Measurements from ENCODE around the gene RANBP10. TPM values are rescaled to one million over a fixed set of nuclear protein-coding genes. Genes with fewer than 3 reads are reported as not detected.
A peak's percentile ranks its signal among the peaks of the same experiment; 100 is the strongest.

The RANBP10 gene
- total and polyA plus RNA-seq, 2 of the 13 experiments (the other 11 are each of a cell fraction or from before 2014, with no cell fraction given), result 9.2 to 22.7 TPM

GRCh38 chr16:67841816-67842508 is 35.6 kb upstream of the RANBP10 start, which contains the start of gene THAP11 (continued):
- TF ChIP-seq CAMTA2 (CRISPR knock-in tag; IDR thresholded peaks at IDR 0.05; ENCODE audit: borderline replicate concordance) (no peak), RXRA (CRISPR knock-in tag; IDR thresholded peaks at IDR 0.05) (peak; percentile 62), NBN (conservative IDR thresholded peaks at IDR 0.05) (no peak), ZNF510 (CRISPR knock-in tag; IDR thresholded peaks at IDR 0.05; ENCODE audit: low read depth) (no peak), ZNF749 (CRISPR knock-in tag; IDR thresholded peaks at IDR 0.05; ENCODE audit: borderline replicate concordance) (0 out of 2 replicates have a peak, but pooled peaks have one; percentile 63), ZBTB44 (CRISPR knock-in tag; IDR thresholded peaks at IDR 0.05) (0 out of 2 replicates have a peak, but pooled peaks have one; percentile 69), ZNF225 (CRISPR knock-in tag; IDR thresholded peaks at IDR 0.05) (peak; percentile 70; the same call in 1 of the 2 replicates), TEAD3 (CRISPR knock-in tag; optimal IDR thresholded peaks at IDR 0.05; ENCODE audit: borderline replicate concordance) (peak; percentile 87), ZBTB20 (CRISPR knock-in tag; IDR thresholded peaks at IDR 0.05; ENCODE audit: borderline replicate concordance, low read depth) (peak; percentile 45; the same call in 1 of the 2 replicates), ZSCAN21 (CRISPR knock-in tag; IDR thresholded peaks at IDR 0.05; ENCODE audit: borderline replicate concordance) (peak; percentile 77; the same call in 1 of the 2 replicates), ZFP36L1 (CRISPR knock-in tag; IDR thresholded peaks at IDR 0.05) (0 out of 2 replicates have a peak, but pooled peaks have one; percentile 61), TEAD2 (CRISPR knock-in tag; IDR thresholded peaks at IDR 0.05) (no peak)
- TF ChIP-seq, protein P1, sequence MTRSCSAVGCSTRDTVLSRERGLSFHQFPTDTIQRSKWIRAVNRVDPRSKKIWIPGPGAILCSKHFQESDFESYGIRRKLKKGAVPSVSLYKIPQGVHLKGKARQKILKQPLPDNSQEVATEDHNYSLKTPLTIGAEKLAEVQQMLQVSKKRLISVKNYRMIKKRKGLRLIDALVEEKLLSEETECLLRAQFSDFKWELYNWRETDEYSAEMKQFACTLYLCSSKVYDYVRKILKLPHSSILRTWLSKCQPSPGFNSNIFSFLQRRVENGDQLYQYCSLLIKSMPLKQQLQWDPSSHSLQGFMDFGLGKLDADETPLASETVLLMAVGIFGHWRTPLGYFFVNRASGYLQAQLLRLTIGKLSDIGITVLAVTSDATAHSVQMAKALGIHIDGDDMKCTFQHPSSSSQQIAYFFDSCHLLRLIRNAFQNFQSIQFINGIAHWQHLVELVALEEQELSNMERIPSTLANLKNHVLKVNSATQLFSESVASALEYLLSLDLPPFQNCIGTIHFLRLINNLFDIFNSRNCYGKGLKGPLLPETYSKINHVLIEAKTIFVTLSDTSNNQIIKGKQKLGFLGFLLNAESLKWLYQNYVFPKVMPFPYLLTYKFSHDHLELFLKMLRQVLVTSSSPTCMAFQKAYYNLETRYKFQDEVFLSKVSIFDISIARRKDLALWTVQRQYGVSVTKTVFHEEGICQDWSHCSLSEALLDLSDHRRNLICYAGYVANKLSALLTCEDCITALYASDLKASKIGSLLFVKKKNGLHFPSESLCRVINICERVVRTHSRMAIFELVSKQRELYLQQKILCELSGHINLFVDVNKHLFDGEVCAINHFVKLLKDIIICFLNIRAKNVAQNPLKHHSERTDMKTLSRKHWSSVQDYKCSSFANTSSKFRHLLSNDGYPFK (CRISPR knock-in tag; IDR thresholded peaks at IDR 0.05; ENCODE audit: borderline replicate concordance), result peak; percentile 64; the same call in 1 of the 2 replicates
- TF ChIP-seq, protein P2, sequence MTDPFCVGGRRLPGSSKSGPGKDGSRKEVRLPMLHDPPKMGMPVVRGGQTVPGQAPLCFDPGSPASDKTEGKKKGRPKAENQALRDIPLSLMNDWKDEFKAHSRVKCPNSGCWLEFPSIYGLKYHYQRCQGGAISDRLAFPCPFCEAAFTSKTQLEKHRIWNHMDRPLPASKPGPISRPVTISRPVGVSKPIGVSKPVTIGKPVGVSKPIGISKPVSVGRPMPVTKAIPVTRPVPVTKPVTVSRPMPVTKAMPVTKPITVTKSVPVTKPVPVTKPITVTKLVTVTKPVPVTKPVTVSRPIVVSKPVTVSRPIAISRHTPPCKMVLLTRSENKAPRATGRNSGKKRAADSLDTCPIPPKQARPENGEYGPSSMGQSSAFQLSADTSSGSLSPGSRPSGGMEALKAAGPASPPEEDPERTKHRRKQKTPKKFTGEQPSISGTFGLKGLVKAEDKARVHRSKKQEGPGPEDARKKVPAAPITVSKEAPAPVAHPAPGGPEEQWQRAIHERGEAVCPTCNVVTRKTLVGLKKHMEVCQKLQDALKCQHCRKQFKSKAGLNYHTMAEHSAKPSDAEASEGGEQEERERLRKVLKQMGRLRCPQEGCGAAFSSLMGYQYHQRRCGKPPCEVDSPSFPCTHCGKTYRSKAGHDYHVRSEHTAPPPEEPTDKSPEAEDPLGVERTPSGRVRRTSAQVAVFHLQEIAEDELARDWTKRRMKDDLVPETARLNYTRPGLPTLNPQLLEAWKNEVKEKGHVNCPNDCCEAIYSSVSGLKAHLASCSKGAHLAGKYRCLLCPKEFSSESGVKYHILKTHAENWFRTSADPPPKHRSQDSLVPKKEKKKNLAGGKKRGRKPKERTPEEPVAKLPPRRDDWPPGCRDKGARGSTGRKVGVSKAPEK (CRISPR knock-in tag; IDR thresholded peaks at IDR 0.05; ENCODE audit: borderline replicate concordance), result no peak
- TF ChIP-seq, protein P3, sequence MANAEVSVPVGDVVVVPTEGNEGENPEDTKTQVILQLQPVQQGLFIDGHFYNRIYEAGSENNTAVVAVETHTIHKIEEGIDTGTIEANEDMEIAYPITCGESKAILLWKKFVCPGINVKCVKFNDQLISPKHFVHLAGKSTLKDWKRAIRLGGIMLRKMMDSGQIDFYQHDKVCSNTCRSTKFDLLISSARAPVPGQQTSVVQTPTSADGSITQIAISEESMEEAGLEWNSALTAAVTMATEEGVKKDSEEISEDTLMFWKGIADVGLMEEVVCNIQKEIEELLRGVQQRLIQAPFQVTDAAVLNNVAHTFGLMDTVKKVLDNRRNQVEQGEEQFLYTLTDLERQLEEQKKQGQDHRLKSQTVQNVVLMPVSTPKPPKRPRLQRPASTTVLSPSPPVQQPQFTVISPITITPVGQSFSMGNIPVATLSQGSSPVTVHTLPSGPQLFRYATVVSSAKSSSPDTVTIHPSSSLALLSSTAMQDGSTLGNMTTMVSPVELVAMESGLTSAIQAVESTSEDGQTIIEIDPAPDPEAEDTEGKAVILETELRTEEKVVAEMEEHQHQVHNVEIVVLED (CRISPR knock-in tag; IDR thresholded peaks at IDR 0.05; ENCODE audit: borderline replicate concordance), result peak; percentile 86
- TF ChIP-seq, protein P4, sequence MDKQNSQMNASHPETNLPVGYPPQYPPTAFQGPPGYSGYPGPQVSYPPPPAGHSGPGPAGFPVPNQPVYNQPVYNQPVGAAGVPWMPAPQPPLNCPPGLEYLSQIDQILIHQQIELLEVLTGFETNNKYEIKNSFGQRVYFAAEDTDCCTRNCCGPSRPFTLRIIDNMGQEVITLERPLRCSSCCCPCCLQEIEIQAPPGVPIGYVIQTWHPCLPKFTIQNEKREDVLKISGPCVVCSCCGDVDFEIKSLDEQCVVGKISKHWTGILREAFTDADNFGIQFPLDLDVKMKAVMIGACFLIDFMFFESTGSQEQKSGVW (CRISPR knock-in tag; IDR thresholded peaks at IDR 0.05; ENCODE audit: borderline replicate concordance), result no peak

Measured in HepG2 (cell line).